MM.1S (cell line): ENCODE measurements around the gene NFYC.

Experiments used
- DNase-seq: peaks from one replicate; pipeline ENCODE4 v3.0.0-alpha.2; 2015
- H2AFZ ChIP-seq: fragments of 300-600 bp; sonication (generic); 2 replicates; pipeline ENCODE4 v1.6.0; 2016; ENCODE audit warnings: antibody characterized with exemption, low read length
- H3F3A ChIP-seq: fragments of 300-600 bp; sonication (generic); 2 replicates; pipeline ENCODE4 v1.6.1; 2016; ENCODE audit warnings: mild to moderate bottlenecking, antibody characterized with exemption, low read length, moderate library complexity, mixed read lengths; ENCODE audit not compliant: insufficient read depth
- H3K27ac ChIP-seq: fragments of 300-600 bp; sonication (generic); 2 replicates; pipeline ENCODE4 v1.5.1; 2016; ENCODE audit warnings: mild to moderate bottlenecking, low read length
- H3K27me3 ChIP-seq: fragments of 300-600 bp; sonication (generic); replicated peaks from 2 replicates; pipeline ENCODE4 v1.6.0; 2016; ENCODE audit warnings: low read length; ENCODE audit not compliant: insufficient read depth
- H3K36me3 ChIP-seq: fragments of 300-600 bp; sonication (generic); replicated peaks from 2 replicates; pipeline ENCODE4 v1.6.1; 2016; ENCODE audit warnings: mild to moderate bottlenecking, low read length, mixed read lengths; ENCODE audit not compliant: insufficient read depth
- H3K4me1 ChIP-seq: fragments of 300-600 bp; sonication (generic); 2 replicates; pipeline ENCODE4 v1.6.1; 2016; ENCODE audit warnings: low read length, mixed read lengths
- H3K4me2 ChIP-seq: fragments of 300-600 bp; sonication (generic); 2 replicates; pipeline ENCODE4 v1.6.0; 2016; ENCODE audit warnings: low read depth, low read length
- H3K4me3 ChIP-seq: fragments of 300-600 bp; sonication (generic); 2 replicates; pipeline ENCODE4 v1.5.1; 2016; ENCODE audit warnings: low read length, mixed read lengths
- H3K79me2 ChIP-seq: fragments of 300-600 bp; sonication (generic); 2 replicates; pipeline ENCODE4 v1.6.1; 2016; ENCODE audit warnings: mixed run types, low read length, mixed read lengths
- H3K9ac ChIP-seq: fragments of 300-600 bp; sonication (generic); 2 replicates; pipeline ENCODE4 v1.6.1; 2016; ENCODE audit warnings: low read length, mixed read lengths
- H3K9me2 ChIP-seq: fragments of 300-600 bp; sonication (generic); replicated peaks from 2 replicates; pipeline ENCODE4 v1.6.1; 2016; ENCODE audit warnings: mild to moderate bottlenecking, low read length, mixed read lengths; ENCODE audit not compliant: insufficient read depth
- H3K9me3 ChIP-seq: fragments of 300-600 bp; sonication (generic); replicated peaks from 2 replicates; pipeline ENCODE4 v1.6.1; 2016; ENCODE audit warnings: mild to moderate bottlenecking, low read length, mixed read lengths; ENCODE audit not compliant: insufficient read depth
- H4K20me1 ChIP-seq: fragments of 300-600 bp; sonication (generic); 2 replicates; pipeline ENCODE4 v1.6.1; 2016; ENCODE audit warnings: mild to moderate bottlenecking, low read length, moderate library complexity, mixed read lengths; ENCODE audit not compliant: insufficient read depth
- EZH2 ChIP-seq: fragments of 300-600 bp; sonication (generic); optimal IDR thresholded peaks from 2 replicates; pipeline ENCODE3; 2017; ENCODE audit warnings: low read depth, mild to moderate bottlenecking, antibody characterized with exemption, low read length, mixed read lengths
- EZH2phosphoT487 ChIP-seq: fragments of 300-600 bp; sonication (generic); IDR thresholded peaks from 2 replicates; pipeline ENCODE4 v1.6.1; 2018; ENCODE audit warnings: antibody characterized with exemption, low read length
- TF ChIP-seq, protein P1 (sequence below): fragments of 300-600 bp; sonication (generic); IDR thresholded peaks from 2 replicates; pipeline ENCODE4 v1.5.1; 2016; ENCODE audit warnings: antibody characterized with exemption, low read length, mixed read lengths

NFYC gene

DNA sequence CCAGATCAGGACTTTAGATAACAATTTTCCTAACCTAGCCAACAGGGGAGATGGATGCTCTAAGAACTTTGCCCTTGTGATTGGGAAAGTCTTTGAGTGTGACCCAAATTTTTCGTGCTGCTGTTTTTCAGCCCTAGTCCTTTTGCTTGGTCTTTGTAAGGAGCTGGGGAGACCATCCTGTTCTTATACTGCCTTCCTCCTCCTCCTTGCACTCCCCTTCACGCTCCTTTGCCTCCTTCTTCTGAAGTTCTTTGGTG, 97.8 kb downstream of the NFYC start:
- H3K9ac ChIP-seq: no peak overlapping the region
- no peaks in the 10 kb centered on the region for H3F3A ChIP-seq
- H3K9me2 ChIP-seq: no peaks in the 10 kb centered on the region
- H4K20me1 ChIP-seq: no peaks in the 10 kb centered on the region
- H3K4me3 ChIP-seq: no peak overlapping the region
- TF ChIP-seq, protein P1, sequence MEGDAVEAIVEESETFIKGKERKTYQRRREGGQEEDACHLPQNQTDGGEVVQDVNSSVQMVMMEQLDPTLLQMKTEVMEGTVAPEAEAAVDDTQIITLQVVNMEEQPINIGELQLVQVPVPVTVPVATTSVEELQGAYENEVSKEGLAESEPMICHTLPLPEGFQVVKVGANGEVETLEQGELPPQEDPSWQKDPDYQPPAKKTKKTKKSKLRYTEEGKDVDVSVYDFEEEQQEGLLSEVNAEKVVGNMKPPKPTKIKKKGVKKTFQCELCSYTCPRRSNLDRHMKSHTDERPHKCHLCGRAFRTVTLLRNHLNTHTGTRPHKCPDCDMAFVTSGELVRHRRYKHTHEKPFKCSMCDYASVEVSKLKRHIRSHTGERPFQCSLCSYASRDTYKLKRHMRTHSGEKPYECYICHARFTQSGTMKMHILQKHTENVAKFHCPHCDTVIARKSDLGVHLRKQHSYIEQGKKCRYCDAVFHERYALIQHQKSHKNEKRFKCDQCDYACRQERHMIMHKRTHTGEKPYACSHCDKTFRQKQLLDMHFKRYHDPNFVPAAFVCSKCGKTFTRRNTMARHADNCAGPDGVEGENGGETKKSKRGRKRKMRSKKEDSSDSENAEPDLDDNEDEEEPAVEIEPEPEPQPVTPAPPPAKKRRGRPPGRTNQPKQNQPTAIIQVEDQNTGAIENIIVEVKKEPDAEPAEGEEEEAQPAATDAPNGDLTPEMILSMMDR: no peak
- TF ChIP-seq EZH2phosphoT487 (no peak), EZH2 (no peak)
- no peaks in the 10 kb centered on the region for H3K79me2 ChIP-seq
- DNase-seq: no peak
- no peak overlapping the region for H3K27ac ChIP-seq
- no peaks in the 10 kb centered on the region for H3K4me1 ChIP-seq
- peaks cover 5% of the 10 kb centered on the region for H3K27me3 ChIP-seq
- H2AFZ ChIP-seq: no peak overlapping the region
- H3K4me2 ChIP-seq: no peak overlapping the region
- H3K9me3 ChIP-seq: no peaks in the 10 kb centered on the region
- H3K36me3 ChIP-seq: no peaks in the 10 kb centered on the region

DNA sequence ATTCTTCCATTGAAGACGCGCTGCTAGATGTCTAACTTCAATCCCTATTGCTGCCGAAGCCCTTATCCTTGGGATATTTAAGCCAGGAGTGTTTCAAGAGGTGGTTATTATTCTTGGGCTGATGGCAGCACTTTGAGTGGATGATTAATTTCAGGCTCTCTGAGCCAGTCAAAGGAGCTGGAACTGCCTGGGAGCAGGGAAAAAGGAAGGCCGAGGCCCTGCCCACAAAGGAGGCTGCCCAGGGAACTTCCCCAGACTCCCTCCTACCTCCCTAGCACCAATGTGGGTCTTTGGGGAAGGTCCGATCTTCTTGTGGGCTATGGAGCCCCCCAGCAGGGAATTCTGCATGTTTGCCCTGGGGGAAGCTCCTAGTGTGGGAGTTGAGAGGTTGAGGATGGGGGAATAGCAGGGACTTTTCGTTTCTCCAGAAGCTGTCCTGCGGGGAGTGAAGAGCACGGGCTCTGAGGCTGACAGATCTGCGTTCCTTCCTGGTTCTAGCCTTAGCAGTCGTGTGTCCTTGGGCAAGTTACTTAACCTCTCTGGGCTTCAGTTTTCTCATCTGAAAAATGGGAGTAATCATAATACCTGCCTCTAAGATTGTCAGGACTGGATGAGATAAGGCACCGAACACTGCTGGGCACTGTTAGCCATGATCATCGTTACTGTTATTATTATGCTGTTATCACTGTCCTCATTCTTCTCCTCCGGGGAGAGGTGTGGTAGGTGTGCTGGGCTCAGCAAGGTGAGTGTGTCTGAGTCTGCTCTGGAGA, 98.3 kb downstream of the NFYC start:
- no peaks in the 10 kb centered on the region for H3F3A ChIP-seq
- DNase-seq: no peak
- TF ChIP-seq EZH2 (no peak), EZH2phosphoT487 (no peak)
- TF ChIP-seq, protein P1: no peak
- H3K79me2 ChIP-seq: no peaks in the 10 kb centered on the region
- H3K9me3 ChIP-seq: no peaks in the 10 kb centered on the region
- H4K20me1 ChIP-seq: no peaks in the 10 kb centered on the region
- no peak overlapping the region for H3K4me3 ChIP-seq
- H3K4me1 ChIP-seq: no peaks in the 10 kb centered on the region
- no peaks in the 10 kb centered on the region for H3K9me2 ChIP-seq
- no peak overlapping the region for H3K9ac ChIP-seq
- H3K36me3 ChIP-seq: no peaks in the 10 kb centered on the region
- no peak overlapping the region for H3K4me2 ChIP-seq
- H3K27me3 ChIP-seq: no peaks in the 10 kb centered on the region; the same call in 1 of the 2 replicates
- H2AFZ ChIP-seq: no peak overlapping the region
- H3K27ac ChIP-seq: no peak overlapping the region

- Histone ChIP-seq H3K4me2 (no peak overlapping the region), H3K4me1 (no peaks in the 10 kb centered on the region), H3K79me2 (no peaks in the 10 kb centered on the region), H3F3A (no peaks in the 10 kb centered on the region), H3K4me3 (no peak overlapping the region), H3K9me3 (no peaks in the 10 kb centered on the region), H4K20me1 (no peaks in the 10 kb centered on the region), H2AFZ (no peak overlapping the region), H3K9ac (no peak overlapping the region), H3K9me2 (no peaks in the 10 kb centered on the region), H3K27me3 (no peaks in the 10 kb centered on the region), H3K36me3 (no peaks in the 10 kb centered on the region), H3K27ac (no peak overlapping the region)
- DNase-seq: no peak
- TF ChIP-seq, protein P1: no peak
- no peak for TF ChIP-seq EZH2phosphoT487
These were observed 100.5 kb downstream of the NFYC start for GRCh38 chr1:40792036-40792435.
